Activated CD4-positive, alpha-beta T cell treated with anti-CD3 and anti-CD28 coated beads for 1 hour (primary cell): Measurements from ENCODE around the gene SMYD4.
"Not testable (repeated sequence)": the region's sequence is repeated elsewhere in the genome, so short reads cannot be mapped to it uniquely, and the experiment has no call there.

Source experiments
- DNase-seq: peaks from one replicate; pipeline ENCODE4 v3.0.0-alpha.2; 2020

The SMYD4 gene

DNA sequence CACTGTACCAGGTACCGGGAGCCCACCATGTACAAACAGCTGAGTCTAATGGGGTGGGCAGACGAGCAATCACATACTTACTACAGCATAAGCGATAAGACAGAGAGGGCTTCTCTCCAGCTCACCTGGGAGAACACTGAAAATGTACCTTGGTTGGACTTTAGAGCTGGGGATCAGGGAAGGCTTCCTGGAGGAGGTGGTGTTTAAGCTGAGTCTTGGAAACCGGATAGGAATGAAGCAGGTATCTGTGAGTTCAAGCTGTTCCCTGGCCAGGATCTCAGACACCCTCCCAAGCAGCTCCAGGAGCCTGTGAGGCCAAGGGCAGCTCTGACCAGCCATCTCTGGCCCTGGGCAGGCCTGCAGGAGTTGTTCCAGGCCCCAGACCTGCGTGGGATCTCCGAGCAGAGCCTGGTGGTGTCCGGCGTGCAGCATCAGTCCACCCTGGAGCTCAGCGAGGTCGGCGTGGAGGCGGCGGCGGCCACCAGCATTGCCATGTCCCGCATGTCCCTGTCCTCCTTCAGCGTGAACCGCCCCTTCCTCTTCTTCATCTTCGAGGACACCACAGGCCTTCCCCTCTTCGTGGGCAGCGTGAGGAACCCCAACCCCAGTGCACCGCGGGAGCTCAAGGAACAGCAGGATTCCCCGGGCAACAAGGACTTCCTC, 75.8 kb downstream of the SMYD4 start:
- DNase-seq = no peak

DNA sequence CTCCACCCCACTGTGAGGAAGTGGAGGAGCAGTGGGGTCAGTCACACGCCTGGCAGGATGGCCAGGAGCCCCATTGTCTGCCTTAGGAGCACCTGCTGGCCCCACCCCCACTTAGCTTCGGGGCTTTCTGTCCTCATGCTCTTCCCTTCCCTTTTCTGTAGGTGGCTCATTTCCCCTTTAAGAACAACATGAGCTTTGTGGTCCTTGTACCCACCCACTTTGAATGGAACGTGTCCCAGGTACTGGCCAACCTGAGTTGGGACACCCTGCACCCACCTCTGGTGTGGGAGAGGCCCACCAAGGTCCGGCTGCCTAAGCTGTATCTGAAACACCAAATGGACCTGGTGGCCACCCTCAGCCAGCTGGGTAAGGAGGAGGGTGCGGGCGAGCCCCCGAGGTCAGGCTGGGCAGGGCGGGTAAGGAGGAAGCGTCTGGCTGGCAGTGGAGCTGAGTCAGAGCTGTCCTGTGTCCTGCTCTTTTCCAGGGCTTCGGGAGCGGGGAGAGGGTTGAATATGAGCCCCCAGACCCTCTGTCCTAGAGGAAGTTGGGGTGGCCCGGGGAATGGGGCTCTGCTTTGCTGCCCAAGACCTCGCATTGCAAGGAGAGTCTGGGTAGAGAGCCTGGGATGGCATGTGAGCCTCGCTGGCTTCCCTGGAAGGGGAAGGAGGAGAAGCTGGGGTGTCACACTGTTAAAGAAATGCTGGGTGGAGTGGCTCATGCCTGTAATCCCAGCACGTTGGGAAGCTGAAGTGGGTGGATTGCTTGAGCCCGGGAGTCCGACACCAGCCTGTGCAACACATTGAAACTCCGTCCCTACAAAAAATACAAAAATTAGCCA, 77.1 kb downstream of the SMYD4 start:
- no peak for DNase-seq

DNA sequence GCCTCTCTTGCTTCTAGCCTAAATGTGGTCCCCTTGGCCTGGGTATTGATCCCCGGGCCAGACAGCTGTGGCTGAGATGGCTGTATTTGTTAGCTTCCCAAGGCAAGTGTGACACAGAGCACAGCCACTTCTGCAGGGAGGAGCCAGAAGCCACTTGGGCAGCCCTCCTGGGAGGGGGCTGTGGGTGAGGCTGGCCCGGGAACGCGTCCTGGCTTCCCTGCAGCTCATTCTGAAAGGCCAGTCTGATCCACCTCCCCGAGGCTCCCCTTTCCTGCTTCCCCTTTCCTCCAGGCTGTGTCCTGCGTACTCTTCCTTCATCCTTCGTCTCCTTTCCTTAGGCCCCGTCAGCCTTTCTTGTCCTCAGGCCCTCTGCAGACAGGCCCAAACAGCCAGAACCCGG, 79.1 kb downstream of the SMYD4 start:
- DNase-seq = no peak

DNA sequence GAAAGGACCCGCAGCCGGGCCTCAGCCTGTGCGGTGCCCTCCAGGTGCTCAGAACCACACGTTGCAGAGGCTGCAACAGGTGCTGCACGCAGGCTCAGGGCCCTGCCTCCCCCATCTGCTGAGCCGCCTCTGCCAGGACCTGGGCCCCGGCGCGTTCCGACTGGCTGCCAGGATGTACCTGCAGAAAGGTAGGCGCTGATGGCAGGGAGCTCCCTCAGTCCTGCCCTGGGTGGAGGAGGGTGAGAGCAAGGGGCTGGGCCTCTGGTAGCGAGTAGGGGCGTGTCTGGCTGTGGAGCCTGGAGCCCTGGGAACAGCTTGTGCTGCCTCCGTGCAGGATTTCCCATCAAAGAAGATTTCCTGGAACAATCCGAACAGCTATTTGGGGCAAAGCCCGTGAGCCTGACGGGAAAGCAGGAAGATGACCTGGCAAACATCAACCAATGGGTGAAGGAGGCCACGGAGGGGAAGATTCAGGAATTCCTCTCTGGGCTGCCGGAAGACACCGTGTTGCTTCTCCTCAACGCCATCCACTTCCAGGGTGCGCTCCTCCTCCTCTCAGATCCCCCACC, 82.6 kb downstream of the SMYD4 start:
- no peak for DNase-seq

DNA sequence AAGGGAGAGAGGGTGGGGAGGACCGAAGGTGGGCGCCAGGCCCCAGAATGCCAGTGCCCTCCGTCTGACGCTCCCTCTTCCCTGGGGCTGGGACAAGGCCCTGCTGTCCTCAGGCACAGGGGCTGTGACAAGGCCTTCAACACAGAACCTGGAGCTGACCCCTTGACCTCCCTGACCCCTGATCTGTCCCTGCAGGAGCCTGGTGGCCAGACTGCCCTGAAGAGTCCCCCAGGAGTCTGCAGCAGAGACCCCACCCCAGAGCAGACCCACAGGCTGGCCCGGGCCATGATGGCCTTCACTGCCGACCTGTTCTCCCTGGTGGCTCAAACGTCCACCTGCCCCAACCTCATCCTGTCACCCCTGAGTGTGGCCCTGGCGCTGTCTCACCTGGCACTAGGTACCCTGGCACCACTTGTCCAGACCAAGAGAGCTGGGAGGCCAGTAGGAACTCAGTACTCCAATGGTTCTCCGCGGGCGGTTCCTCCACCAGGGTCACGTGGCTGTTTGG, 84.1 kb downstream of the SMYD4 start:
- DNase-seq = no peak

DNA sequence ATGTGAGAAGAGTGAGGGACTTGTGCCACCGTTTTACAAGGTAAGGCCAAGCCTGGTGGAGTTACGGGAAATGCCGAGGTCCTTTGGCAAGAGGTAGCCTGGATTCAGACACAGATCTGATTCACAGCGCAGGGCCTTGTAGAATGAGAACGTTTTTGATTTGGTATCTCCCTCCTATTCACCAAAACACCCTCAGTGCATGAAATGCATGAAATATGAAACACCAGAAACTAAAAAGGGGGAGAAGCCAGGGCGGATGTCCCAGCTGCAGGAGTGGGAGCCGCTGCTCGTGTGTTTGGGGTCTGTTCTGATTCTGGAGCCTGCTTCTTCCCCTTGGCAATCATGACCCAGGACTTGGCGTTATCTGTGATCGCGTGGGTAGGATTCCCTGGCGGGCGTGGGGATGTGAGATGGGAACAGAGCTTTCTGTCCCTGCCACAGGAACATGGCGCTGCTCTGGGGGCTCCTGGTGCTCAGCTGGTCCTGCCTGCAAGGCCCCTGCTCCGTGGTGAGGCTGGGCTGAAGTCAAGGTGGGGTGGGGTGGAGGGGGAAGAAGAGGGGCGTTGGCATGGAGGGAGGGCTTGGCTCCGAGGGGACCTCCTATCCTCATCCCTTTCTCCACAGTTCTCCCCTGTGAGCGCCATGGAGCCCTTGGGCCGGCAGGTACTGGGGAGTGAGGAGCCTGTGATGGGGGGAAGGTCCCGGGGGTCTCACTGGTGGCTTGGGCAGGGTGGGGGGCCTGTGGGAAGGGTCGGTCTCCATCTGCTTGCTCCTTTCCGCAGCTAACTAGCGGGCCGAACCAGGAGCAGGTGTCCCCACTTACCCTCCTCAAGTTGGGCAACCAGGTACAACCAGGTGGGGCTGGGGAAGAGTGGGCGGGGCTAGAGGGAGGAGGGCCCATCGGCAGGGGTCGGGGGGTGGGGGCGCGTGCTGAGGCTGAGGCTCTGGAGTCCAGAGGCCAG, 84.9 kb downstream of the SMYD4 start:
- DNase-seq = no peak

DNA sequence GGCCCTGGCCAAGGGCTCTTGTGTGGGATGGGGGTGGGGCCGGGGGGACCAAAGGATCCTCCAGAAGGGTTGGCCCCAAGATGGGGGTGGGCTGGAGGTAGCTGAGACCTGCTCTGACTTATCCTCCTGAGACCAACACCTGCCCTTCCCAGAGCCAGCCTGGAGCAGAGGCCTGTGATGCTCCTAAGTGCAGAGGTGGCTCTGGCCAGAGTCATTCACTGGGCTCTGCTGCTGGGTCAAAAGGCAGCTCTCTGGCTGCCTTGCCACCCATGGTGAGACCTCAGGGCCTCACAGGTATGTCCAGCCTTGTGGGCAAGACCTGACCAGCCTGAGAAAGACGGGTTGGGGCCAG, 86.6 kb downstream of the SMYD4 start:
- no peak for DNase-seq

DNA sequence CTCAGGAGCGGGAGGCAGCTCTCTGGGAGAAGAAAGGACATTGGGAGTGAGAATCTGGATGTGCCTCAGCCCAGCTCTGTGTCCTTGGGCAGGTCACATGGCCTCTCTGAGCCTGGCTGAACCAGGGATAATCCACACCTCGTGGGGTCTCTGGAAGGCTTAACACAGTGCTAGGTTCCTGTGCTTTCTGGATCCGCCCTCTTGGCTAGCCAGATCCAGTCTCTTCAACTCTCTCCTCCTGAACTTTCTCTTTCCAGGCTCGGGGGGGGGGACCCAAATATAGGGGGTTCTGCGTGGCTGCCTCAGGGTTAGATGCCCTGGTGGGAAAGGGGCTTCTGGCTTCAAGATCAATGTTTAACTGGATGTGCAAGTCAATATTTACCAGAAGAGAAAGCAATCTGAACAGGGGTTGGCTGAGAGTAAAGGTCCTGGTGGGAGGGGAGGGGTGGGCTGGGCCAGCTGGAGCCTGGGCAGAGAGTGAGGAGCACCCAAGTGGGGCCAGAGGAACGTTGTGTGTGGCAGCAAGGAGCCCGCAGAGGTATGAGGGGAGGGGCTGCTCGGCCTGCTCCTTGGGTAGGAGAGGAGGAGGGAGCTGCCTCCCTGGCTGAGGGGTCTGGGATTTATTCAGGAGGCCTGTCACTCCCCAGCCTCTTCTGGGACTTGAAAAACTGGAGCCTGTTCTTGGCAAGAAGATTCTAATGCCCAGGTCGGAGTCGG, 87.2 kb downstream of the SMYD4 start, which contains the start of gene SERPINF2:
Gene SERPINF2 (plus strand): TSS at position 501 of the 717 bp plus-strand sequence. CDS start 2,125 bp downstream, outside the sequence.
- DNase-seq = no peak

DNA sequence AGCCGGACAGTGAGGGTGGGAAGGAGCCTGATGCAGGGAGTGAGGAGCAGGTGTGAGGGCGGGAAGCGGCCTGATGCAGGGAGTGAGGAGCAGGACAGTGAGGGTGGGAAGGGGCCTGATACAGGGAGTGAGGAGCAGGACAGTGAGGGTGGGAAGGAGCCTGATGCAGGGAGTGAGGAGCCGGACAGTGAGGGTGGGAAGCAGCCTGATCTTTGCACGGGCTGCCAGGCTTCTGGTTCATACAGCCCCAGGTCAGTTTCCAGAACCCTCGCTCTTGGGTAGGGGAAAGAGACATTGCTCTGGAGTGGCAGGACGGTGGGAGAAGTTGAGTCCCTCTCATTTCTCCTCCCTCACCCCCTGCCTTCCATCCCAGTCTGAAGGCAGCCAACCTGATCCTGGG, 87.8 kb downstream of the SMYD4 start:
- DNase-seq = not testable (repeated sequence)

DNA sequence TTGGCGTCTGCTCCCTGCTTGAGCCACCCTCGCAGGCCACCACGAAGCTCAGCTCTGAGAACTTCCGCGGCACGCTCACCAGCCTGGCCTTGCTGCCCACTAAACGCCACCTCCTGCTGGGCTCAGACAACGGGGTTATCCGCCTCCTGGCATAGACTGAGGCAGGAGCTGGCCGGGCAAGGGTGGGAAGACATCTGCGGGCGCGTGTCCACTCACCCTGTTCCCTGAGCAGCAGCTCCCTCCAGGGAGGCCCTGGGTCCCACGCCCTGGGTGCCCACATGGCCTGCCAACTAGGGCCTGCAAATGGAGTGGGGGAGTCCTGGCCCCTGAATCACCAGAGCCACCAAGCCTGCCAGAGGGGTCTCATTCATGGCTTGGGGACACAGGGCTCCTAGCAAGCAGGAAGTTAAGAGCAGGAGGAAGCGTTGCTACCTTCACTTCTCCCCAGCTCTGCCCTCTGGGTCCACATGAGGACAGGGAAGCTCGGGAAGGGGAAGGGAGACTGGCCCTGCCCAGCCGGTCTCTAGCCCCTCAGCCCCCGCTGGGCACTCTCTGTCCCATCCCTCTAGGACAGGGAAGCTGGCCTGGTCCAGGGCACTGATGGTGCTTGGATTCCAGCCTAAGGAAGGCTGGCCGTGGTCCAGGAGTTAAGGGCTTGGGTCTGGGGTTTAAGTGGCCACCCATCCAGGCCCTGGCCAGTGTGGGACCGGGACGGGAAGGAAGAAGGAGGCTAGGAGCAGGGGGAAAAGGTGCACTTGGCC, 92.0 kb downstream of the SMYD4 start:
- DNase-seq = no peak

DNA sequence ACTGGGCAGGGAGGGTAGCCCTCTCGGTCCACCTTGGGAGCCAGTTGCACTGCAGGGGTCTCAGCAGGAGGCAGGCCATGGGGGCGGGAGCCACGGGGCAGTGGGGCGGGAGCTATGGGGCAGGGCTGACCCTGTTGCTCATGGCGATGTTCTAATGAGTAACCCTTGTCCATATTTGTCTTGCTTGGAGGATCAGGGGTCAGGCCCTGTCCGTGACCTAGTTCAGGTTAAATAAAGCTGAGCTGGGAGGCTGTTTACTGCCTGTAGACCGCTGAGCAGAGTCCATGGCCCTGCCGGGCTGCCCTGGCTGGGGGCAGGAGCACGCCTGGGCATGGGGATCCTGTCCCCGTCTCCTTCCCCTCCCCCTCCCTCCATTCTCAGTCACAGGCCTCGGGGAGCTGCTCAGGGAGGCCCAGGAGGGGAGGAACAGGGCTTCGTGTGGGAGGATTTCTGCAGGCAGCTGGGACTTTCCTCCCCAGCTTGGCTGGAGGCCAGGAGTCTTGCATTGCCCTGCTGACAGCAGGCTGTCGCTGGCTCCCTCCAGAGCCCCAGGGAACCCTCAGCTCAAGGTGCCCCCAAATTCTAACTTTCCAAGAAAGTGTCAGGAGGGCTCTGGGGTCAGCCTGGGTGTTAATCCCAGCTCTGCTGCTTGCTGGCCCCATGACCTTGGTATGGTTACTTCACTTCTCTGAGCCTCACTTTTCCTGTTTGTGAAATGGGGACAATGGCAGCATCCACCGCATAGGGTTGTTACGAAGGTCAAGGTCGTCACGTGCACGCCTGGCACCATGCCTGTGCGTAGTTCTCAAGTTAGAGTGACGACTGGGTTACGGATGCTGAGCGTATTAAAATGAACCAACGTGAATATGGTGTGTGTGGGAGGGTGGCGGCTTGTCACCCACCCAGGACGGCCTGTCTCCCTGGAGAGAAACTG, 93.1 kb downstream of the SMYD4 start:
- no peak for DNase-seq

DNA sequence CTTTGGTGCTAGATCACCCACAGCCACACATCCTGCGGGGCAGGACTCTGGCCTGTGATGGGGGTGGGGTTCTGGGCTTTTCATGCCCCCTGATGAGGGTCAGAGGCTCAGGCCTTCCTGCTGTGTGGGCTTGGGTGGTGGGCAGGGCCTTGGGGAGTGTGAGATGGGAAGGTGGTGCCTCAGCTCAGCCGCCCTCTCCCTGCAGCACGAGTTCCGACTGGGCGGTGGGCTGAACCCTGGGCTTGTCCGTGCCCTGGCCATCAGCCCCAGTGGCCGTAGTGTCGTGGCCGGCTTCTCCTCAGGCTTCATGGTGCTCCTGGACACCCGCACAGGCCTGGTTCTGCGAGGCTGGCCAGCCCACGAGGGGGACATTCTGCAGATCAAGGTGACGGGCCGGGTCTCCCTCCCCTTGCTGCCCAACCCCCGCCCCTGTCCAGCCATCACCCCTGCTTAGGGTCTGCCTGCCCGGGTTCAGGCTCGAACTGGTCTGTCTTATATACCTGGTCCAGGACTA, 93.8 kb downstream of the SMYD4 start:
- no peak for DNase-seq

DNA sequence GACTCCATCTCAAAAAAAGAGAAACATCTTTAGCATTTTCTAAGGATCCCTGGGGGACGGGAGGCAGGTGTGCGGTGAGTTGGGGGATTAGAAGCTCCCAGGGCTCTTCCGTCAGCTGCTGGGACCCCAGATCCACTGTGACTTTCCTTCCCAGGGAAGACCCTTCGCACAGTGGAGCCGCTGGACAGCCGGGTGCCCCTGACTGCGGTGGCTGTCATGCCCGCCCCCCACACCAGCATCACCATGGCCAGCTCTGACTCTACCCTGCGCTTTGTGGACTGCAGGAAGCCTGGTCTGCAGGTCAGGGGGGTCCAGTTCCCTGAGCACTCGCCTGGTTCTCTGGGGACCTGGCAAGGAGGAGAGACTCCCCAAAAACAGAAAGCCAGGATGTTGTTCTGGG, 94.3 kb downstream of the SMYD4 start:
- no peak for DNase-seq

DNA sequence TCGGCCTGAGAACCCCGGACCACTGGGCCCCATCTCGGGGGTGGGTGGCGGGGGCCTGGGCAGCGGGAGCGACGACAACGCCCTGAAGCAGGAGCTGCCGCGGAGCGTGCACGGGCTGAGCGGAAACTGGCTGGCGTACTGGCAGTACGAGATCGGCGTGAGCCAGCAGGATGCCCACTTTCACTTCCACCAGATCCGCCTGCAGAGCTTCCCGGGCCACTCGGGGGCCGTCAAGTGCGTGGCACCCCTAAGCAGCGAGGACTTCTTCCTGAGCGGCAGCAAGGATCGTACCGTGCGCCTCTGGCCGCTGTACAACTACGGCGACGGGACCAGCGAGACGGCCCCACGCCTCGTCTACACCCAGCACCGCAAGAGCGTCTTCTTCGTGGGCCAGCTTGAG, 95.9 kb downstream of the SMYD4 start:
- DNase-seq = no peak

DNA sequence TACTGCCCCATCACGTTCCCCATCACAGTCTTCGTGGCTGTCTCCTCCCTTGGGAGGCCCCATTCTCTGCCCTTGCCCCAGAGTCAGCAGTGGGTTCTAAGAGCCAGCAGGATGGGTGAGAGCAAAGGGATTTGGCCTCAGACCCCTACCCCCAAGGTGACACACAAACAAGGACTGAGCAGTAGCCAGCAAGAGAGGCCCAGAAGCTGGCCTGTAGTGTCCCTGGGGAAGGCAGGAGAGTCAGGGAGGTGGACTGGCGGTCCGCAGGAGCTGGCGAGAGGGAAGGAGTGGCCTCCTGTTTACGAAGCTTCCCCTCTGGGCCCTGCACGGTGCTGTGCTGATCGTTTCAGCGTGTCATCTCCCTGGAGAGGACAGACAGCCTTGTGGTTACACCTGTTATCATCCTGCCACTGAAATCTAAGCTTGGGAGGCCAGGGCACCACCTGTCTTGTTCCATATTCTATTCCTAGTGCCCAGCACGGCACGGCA, 96.8 kb downstream of the SMYD4 start:
- DNase-seq = no peak

DNA sequence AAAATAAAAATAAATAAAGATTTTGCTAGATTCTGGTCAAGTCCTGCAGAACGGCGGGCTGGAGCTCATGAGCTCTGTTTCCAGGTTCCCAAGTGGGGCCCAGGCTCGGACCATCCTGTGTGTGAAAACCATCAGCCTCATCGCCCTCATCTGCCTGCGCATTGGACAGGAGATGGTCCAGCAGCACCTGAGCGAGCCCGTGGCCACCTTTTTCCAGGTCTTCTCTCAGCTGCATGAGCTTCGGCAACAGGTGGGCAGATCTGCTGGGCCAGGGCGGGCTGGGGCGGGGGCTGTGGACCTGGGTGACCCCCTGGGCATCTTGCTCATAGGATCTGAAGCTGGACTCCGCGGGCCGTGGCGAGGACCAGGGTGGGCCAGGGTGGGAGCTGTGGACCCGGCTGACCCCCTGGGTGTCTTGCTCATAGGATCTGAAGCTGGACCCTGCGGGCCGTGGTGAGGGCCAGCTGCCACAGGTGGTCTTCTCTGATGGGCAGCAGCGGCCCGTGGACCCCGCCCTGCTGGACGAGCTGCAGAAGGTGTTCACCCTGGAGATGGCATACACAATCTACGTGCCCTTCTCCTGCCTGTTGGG, 97.4 kb downstream of the SMYD4 start:
- no peak for DNase-seq

DNA sequence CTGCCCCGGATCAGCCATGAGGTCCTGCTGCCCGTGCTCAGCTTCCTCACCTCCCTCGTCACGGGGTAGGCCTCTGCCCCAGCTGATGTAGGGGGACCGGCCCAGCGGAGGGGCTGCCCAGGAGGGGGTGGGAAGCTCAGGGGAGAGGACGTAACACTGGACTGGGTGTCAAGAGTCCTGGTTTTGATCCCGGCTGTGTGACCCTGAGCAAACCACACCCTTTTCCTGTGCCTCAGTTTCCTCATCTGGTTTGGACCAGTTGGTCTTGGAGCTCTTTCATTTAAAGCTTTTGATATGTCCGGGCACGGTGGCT, 98.6 kb downstream of the SMYD4 start:
- DNase-seq = no peak

DNA sequence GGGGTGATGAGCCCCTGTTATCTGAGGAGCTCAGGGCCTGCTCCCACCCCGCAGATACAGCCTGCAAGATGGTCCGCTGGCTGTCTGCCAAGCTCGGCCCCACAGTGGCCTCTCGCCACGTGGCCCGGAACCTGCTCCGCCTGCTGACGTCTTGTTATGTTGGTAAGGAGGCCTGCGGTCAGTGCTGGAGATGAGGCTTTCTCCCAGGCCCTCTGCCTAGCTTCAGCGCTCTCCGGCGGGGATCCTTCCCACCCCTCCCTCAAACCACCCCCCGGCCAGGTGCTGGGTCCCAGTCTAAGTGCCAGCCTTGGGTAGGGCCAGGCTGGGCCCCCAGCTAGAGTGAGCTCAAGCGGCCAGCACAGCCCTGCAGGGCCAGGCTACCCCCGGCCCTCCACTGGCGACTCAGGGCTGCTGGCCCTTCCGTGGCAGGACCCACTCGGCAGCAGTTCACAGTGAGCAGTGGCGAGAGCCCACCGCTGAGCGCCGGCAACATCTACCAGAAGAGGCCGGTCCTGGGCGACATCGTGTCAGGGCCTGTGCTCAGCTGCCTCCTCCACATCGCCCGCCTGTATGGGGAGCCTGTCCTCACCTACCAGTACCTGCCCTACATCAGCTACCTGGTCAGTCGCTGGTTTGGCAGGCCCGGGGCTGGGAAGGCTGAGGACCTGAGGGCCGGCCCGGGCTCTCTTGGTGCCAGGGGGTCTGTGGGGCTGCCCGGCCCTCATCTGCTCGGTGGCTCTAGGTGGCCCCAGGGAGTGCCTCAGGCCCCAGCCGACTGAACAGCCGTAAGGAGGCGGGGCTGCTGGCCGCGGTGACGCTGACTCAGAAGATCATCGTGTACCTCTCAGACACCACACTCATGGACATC, 99.1 kb downstream of the SMYD4 start:
- DNase-seq = no peak

DNA sequence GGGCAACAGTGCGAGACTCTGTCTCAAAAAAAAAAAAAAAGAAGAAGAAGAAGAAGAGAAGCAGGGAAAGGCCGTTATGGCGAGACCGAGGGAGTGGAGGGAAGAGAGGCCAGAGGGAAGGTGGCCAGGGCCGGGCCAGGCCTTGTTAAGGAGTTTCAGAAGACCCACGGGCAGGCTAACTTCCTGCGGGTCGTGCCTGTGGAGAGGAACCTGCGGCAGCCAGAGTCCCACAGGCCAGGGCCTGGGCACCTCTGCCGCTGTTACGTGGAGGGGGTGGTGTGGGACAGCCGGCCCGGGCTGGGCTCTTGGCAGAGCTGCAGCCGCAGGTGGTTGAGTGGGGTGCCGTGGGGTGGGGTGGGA, 99.8 kb downstream of the SMYD4 start:
- no peak for DNase-seq
